Heart left ventricle (tissue), 16 donors: ENCODE results near the gene TMEM258. TPM values are rescaled to one million over a fixed set of nuclear protein-coding genes. Genes with fewer than 3 reads are reported as not detected.
A peak's percentile ranks its signal among the peaks of the same experiment; 100 is the strongest.

ENCODE experiments used
- ATAC-seq, 4 donors: fragments of 200-7000 bp; cut with Tn5 transposase; one replicate each; pipeline ENCODE4 v1.9.1; 2020 to 2022; ENCODE audit warnings: moderate library complexity in 4 of 4, mild to moderate bottlenecking in 3 of 4, moderate number of reproducible peaks in 1 of 4
- DNase-seq, 5 donors: peaks; one replicate each; pipeline ENCODE4 v3.0.0-alpha.2; 2020
- H3K27ac ChIP-seq, 12 donors: fragments of 200-600 bp; sonication (generic) in 4 of 12; one replicate each; pipeline versions ENCODE4 v1.5.0 to v1.8.0; 2016 to 2022; ENCODE audit warnings: mild to moderate bottlenecking in 2 of 12
- H3K27me3 ChIP-seq, 9 donors: fragments of 200-600 bp; sonication (generic) in 2 of 9; one replicate each; pipeline versions ENCODE4 v1.5.1 to v1.8.0; 2016 to 2022; ENCODE audit warnings: mild to moderate bottlenecking in 3 of 9
- H3K36me3 ChIP-seq, 9 donors: fragments of 200-600 bp; sonication (generic) in 2 of 9; one replicate each; pipeline versions ENCODE4 v1.5.0 to v1.8.0; 2018 to 2022; ENCODE audit warnings: mild to moderate bottlenecking in 2 of 9
- H3K4me1 ChIP-seq, 12 donors: fragments of 200-600 bp; sonication (generic) in 4 of 12; one replicate each; pipeline versions ENCODE4 v1.5.0 to v1.8.0; 2016 to 2022; ENCODE audit warnings: mild to moderate bottlenecking in 3 of 12
- H3K4me3 ChIP-seq, 12 donors: fragments of 200-600 bp; sonication (generic) in 4 of 12; one replicate each; pipeline versions ENCODE4 v1.5.0 to v1.8.0; 2017 to 2022; ENCODE audit warnings: mild to moderate bottlenecking in 9 of 12, moderate library complexity in 4 of 12
- H3K9me3 ChIP-seq, 12 donors: fragments of 200-600 bp; sonication (generic) in 4 of 12; one replicate each; pipeline versions ENCODE4 v1.5.0 to v1.8.0; 2016 to 2022; ENCODE audit warnings: mild to moderate bottlenecking in 1 of 12
- CTCF ChIP-seq, 12 donors: fragments of 200-600 bp; sonication (generic) in 4 of 12; IDR thresholded peaks; one replicate each; pipeline versions ENCODE4 v1.5.0 to v1.8.0; 2018 to 2022; ENCODE audit warnings: antibody characterized with exemption in 12 of 12, mild to moderate bottlenecking in 5 of 12
- POLR2A ChIP-seq, 2 donors: fragments of 450-650 bp; IDR thresholded peaks; one replicate each; pipeline ENCODE4 v1.6.1; 2017; ENCODE audit warnings: antibody characterized with exemption in 2 of 2, mild to moderate bottlenecking in 2 of 2, moderate library complexity in 2 of 2
- WGBS, 4 donors: extraction: QIAGEN DNeasy Blood & Tissue Kit in 2 of 4; methylation state at CpG; one replicate each; pipeline versions ENCODE4 v1.1.5 to v1.1.7; 2013 to 2018; 5-methylcytosine and 5-hydroxymethylcytosine counted together
- intact Hi-C, 10 donors: fragments of 100-400 bp; cut with DNase I; formaldehyde crosslinking; loops; one replicate each; pipeline versions ENCODE4 v1.11.1 to v1.14.2; 2022
- polyA plus RNA-seq, 2 donors: library from polyadenylated mRNA; stranded (reverse); fragments of 200-250 nt; gene quantifications; one replicate each; pipeline ENCODE4 v1.2.3, GENCODE V29; 2013
- total RNA-seq, 9 donors: library from RNA; depleted of rRNA in 2 of 9; stranded (reverse); fragments of >200 nt in 2 of 9; fragmentation: NEBNext Ultra II Directional in 3 of 9; extraction: Animal tissue kit (Norgen Biotek cat#: 25700) in 3 of 9; gene quantifications; one replicate each; pipeline versions ENCODE4 v1.1.0 to v1.2.4, GENCODE V29; 2016 to 2023
- donor health status: ischemic (EF 13 %, LVEDD 7.1; RV severe dilation, severe dysfunction).
- donor health status: healthy with polysubstance abuse.
- donor health status: DM: no; HTN: yes; CAD: no.
- donor health status: DM: no; HTN: no; CAD: no.
- donor health status: ischemic (EF 25% LVEDD 6.9; RV normal size, moderate dysfunction).
- donor health status: ischemic (EF 25% LVEDD 5.7; RV mildly dilated, moderate dysfunction).
- donor health status: healthy.
- donor health status: DM: yes; HTN: yes; CAD: no.
- donor health status: ischemic (EF 35%, LVEDD 5.7; RV mildly dilated, moderate dysfunction).
- donor health status: nonischemic (EF 11% LVEDD 7.7; RV severe dilation, severe dysfunction).
- donor health status: DM: yes; HTN: yes; CAD: no.
- donor health status: PGD.
- donor health status: ischemic (EF 29% LVEDD 5.4; RV normal size, mild dysfunction).
- donor health status: nonischemic (EF 23%, LVEDD 6.1; RV moderate dilation, normal function).

The TMEM258 gene
- total and polyA plus RNA-seq, 11 donors, result 48.0 to 139 (median 109) TPM

- DNase-seq (peak in 1 of 5 donors; percentile 32), ATAC-seq (no peak)
- intact Hi-C loops, result no loop called here
- Histone ChIP-seq H3K27ac (no peak overlapping the region), H3K9me3 (no peaks in the 10 kb centered on the region), H3K27me3 (no peaks in the 10 kb centered on the region), H3K4me3 (no peak overlapping the region), H3K4me1 (peaks cover 0 to 12% (median 8%) of the 10 kb centered on the region in 12 donors), H3K36me3 (peaks cover 0 to 25% (median 14%) of the 10 kb centered on the region in 9 donors)
- TF ChIP-seq CTCF (IDR thresholded peaks at IDR 0.05) (no peak), POLR2A (IDR thresholded peaks at IDR 0.05) (no peak)
- WGBS, 4 donors, result 81 to 83% (median 82%) methylated on average over 9 of the region's 9 CpGs
Observed at GRCh38 chr11:61780581-61781162, 11.7 kb downstream of the TMEM258 start.

- intact Hi-C loops, result no loop called here
- H3K27me3 ChIP-seq, result no peaks in the 10 kb centered on the region
- H3K27ac ChIP-seq, result no peak overlapping the region
- TF ChIP-seq POLR2A (IDR thresholded peaks at IDR 0.05) (no peak), CTCF (IDR thresholded peaks at IDR 0.05) (no peak)
- H3K4me3 ChIP-seq, result no peak overlapping the region
- H3K4me1 ChIP-seq, result peaks cover 0 to 12% (median 8%) of the 10 kb centered on the region in 12 donors
- WGBS, 4 donors, result 87 to 94% (median 90%) methylated on average over 12 to 14 of the region's 14 CpGs
- no peak for ATAC-seq
- peaks cover 0 to 18% (median 7%) of the 10 kb centered on the region in 9 donors for H3K36me3 ChIP-seq
- H3K9me3 ChIP-seq, result no peaks in the 10 kb centered on the region
- DNase-seq, result peak in 1 of 5 donors; percentile 56
Observed at GRCh38 chr11:61779666-61780525, 12.5 kb downstream of the TMEM258 start.

- no peak overlapping the region for H3K27ac ChIP-seq
- intact Hi-C loops, result no loop called here
- WGBS, 4 donors, result 86 to 91% (median 89%) methylated on average over 20 to 24 of the region's 24 CpGs
- no peaks in the 10 kb centered on the region for H3K9me3 ChIP-seq
- DNase-seq (peak in 1 of 5 donors; percentile 57), ATAC-seq (no peak)
- peaks cover 0 to 12% (median 8%) of the 10 kb centered on the region in 12 donors for H3K4me1 ChIP-seq
- H3K4me3 ChIP-seq, result no peak overlapping the region
- TF ChIP-seq POLR2A (IDR thresholded peaks at IDR 0.05) (no peak), CTCF (IDR thresholded peaks at IDR 0.05) (no peak)
- no peaks in the 10 kb centered on the region for H3K27me3 ChIP-seq
- H3K36me3 ChIP-seq, result peaks cover 0 to 10% (median 0%) of the 10 kb centered on the region in 9 donors
Observed at GRCh38 chr11:61778920-61779650, 13.3 kb downstream of the TMEM258 start.
